ENCODE results near the gene XYLT2.
"Not testable (repeated sequence)": the region's sequence is repeated elsewhere in the genome, so short reads cannot be mapped to it uniquely, and the experiment has no call there.

- TF ChIP-seq CTCF (IDR thresholded peaks at IDR 0.05; ENCODE audit: extremely low read depth in 1 of 2, insufficient read depth in 1 of 2, low read depth in 1 of 2, low read length in 2 of 2); POLR2A (IDR thresholded peaks at IDR 0.05; ENCODE audit: low read depth, low read length); MAX (IDR thresholded peaks at IDR 0.05; ENCODE audit: insufficient read depth, insufficient read length); EZH2 (IDR thresholded peaks at IDR 0.05; ENCODE audit: borderline replicate concordance, low read depth, low read length, severe bottlenecking); POLR2AphosphoS5 (IDR thresholded peaks at IDR 0.05; ENCODE audit: insufficient read depth, low read depth, low read length); FOS (IDR thresholded peaks at IDR 0.05; ENCODE audit: borderline replicate concordance, insufficient read depth, low read length); MYC (IDR thresholded peaks at IDR 0.05; ENCODE audit: low read depth, low read length); GATA2 (IDR thresholded peaks at IDR 0.05; ENCODE audit: insufficient read depth, insufficient read length, low read depth, low read length): not testable (repeated sequence)
Observed at GRCh38 chr17:50316660-50317059, 29.3 kb upstream of the XYLT2 start.
